Stimulated activated CD4-positive, alpha-beta T cell treated with anti-CD3 and anti-CD28 coated beads, Interleukin-12 subunit alpha, Interleukin-12 subunit beta, amount 100 ng/mL, for 24 hours (primary cell): ENCODE data around the gene ZNF76.
A peak's percentile ranks its signal among the peaks of the same experiment; 100 is the strongest.

ENCODE experiments used
- DNase-seq, 2 experiments: peaks; one replicate each; pipeline ENCODE4 v3.0.0-alpha.2; 2020; ENCODE audit warnings: low read depth in 2 of 2

ZNF76 gene

DNA sequence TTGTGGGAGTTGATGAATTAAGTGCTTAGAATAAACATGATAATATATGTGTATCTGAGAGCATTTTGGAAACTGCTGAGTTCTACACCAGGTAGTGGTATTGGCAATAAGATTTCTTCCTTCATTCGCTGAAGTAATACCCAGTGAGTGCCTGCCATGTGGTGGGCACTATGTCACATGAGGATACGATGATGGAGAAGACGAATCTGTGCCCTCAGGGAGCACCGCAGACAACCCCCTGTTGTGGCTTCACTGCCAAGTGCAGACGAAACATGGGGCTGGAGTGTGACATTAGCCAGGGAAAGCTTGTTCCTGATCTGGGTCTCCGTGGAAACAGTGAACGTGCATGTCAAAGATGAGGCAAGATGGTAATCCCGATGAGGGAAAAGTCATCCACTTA lies 7.9 kb downstream of the ZNF76 start:
- no peak for DNase-seq

- no peak for DNase-seq
Measured at GRCh38 chr6:35267897-35268296, 8.4 kb downstream of the ZNF76 start.

- no peak for DNase-seq
Measured at GRCh38 chr6:35272005-35272404, 12.5 kb downstream of the ZNF76 start.

GRCh38 chr6:35273822-35274559 lies 14.5 kb downstream of the ZNF76 start:
- DNase-seq, result no peak

- DNase-seq, result no peak
Measured at GRCh38 chr6:35275744-35276260, 16.3 kb downstream of the ZNF76 start.

DNA sequence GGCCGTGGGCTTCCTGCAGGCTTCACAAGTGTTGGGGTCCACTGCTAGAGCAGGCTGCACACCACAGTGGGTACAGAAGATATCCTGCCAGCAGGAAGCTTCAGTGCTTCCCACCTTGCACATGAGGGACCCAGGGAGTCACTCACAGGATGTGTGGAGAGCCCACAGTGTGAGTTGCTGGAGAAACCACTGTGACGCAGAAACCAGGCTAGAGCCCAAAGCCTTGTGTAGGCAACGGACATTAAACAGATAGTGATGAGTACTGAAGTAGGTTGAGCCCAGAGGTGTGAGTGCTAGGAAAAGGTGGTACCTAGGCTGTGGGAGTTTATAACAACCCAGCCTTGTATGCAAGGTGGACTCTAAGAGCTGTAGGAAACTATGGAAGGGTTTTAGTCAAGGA lies 19.2 kb downstream of the ZNF76 start:
- no peak for DNase-seq

- no peak for DNase-seq
Measured at GRCh38 chr6:35280903-35281302, 21.4 kb downstream of the ZNF76 start.

- DNase-seq, result no peak
Measured at GRCh38 chr6:35282472-35282871, 22.9 kb downstream of the ZNF76 start.

- DNase-seq, result no peak
Measured at GRCh38 chr6:35283361-35283760, 23.8 kb downstream of the ZNF76 start.

DNA sequence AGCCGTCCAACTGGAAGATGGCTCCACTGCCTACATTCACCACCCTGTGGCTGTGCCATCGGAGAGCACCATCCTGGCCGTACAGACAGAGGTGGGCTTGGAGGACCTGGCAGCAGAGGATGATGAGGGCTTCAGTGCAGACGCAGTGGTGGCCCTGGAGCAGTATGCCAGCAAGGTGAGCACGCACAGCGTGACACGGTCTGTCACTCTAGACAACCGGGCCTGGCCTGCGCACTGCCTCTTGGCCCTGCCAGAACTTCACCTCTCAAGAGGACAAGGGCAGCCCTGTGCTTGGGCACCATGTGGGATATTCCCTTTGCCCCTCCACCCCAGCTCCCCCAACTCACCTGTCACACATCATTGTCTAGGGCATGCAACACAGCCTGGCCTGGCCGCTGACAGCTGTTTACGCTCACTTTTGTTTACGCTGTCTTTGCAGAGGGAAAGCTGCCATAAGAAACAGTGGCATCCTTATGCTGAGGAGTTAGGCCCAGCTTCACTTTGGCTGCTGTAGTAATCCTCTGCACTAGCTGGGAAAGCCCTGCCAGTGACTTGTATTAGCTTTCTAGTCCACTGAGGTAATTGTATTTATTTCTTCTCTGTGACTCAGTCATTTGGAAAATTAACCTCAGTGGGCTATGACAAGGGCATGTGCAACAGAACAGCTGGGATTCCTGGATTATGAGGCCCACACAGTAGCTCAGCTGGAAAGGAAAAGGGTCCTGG lies 28.3 kb downstream of the ZNF76 start:
- no peak for DNase-seq

DNA sequence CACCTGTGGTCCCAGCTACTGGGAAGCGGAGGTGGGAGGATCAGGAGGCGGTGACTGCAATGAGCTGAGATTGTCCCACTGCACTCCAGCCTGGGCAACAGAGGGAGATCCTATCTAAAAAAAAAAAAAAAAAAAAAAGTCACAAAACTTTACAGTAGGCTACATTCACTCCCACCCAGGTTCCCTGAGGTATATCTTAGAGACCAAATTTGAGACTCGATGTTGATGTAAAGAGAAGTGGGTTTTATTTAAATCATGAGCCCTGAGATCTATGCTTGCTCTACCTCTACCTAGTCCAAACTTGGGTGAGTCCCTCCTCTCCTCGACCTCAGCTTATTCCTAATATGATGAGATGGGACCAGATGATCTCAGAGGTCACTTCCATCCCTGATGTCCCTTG lies 29.3 kb downstream of the ZNF76 start:
- no peak for DNase-seq

GRCh38 chr6:35291491-35291890 lies 32.0 kb downstream of the ZNF76 start:
- no peak for DNase-seq

DNA sequence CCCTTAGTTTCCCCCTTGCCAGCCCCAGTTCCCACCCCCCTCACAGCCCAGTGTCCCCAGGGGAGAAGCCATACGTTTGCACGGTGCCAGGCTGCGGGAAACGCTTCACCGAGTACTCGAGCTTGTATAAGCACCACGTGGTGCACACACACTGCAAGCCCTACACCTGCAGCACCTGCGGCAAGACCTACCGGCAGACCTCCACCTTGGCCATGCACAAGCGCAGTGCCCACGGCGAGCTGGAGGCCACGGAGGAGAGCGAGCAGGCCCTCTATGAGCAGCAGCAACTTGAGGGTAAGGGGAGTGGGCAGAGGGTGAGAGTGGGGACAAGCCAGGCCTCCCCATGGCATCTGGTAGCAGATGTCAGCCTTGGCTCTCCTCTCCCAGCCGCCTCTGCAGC lies 33.0 kb downstream of the ZNF76 start:
- no peak for DNase-seq

DNA sequence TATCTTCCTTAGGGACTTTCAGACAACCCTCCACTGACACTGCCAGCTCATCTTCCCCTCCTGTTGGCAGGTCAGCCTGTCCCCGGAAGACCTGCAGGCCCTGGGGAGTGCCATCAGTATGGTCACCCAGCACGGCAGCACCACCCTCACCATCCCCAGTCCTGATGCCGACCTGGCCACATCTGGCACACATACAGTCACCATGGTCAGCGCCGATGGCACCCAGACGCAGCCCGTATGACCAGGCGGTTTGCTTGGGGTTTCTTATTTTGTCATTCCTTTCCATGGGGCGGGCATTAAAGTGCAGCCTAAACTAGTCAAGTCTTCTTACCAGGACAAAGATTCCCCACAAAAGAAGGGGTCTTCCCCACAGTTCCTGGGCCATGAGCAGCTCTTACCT lies 34.1 kb downstream of the ZNF76 start:
- DNase-seq, result no peak

DNA sequence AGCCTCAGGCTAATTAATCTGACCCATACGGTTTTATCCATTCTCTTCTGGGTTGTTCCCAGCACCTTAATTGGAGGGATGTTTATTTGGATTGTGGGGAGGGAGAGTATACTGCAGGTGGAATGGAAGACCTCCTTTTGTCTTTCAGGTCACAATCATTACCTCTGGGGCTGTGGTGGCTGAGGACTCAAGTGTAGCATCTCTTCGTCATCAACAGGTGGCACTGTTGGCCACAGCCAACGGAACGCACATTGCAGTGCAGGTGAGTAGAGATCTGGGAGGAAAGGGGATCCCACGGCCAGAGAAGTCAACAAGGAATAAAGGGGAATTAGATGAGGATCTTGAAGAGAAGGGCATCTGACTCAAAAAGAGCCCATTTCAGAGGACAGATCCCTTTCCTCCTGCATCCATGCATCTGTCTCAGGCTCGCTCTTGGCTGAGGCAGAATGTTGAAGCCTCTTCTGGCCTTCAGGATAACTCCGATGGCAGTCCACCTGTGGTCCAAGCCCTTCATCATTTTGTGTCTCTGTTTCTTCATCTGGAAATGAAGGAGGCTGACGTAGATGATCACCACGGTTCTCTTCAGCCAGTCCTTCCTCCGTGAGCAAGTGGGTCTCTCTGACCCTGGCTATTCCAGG lies 34.9 kb downstream of the ZNF76 start:
- DNase-seq, result no peak

DNA sequence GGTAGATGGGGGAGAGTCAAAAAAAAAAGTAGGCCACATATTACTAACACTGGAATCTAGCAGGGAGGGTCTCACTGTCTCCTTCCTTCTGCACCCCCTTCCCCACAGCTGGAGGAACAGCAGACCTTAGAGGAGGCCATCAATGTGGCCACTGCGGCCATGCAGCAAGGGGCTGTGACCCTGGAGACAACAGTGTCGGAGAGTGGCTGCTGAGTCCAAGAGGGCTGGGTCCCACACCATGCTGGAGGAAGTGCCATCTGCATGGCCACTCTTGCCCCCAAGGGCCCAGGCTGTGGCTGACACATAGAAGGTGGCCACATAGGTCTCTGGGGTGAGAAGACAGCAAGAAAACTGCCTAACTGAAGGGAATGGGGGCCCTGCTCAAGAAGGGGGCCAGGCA lies 35.5 kb downstream of the ZNF76 start:
- DNase-seq, result no peak

GRCh38 chr6:35295521-35296315 lies 36.2 kb downstream of the ZNF76 start:
- DNase-seq, result no peak

DNA sequence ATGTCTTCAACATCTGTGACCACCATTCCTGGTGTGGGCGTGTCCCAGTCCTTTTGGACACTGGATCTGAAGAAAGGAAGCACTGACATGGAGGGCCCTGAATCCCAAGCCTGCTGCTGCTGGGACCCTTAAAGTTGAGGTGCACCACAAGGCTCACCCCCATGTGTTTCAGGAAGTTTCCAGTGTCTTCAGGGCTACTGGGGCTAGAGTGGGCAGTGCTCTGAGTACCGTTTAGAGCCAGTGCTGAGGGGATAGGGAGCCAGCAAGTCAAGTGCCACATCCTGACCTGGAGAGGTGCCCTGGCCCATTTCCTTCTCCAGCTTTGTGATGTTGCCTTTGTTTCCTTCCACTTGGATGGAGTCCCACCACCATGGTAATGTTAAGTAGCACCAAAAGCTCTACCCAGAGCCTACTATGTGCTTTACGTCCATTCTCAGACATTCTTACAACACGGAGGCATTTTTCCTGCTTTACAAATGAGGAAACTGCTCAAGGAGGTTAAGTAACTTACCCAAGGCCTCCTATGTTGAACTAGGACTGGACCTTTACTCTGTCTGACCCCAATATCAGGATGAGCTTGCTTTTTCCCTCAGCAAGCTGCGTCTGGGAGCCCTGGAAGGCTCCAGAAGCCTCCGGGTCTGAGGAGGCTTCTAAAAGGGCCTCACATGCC lies 37.5 kb downstream of the ZNF76 start:
- DNase-seq, result no peak

DNA sequence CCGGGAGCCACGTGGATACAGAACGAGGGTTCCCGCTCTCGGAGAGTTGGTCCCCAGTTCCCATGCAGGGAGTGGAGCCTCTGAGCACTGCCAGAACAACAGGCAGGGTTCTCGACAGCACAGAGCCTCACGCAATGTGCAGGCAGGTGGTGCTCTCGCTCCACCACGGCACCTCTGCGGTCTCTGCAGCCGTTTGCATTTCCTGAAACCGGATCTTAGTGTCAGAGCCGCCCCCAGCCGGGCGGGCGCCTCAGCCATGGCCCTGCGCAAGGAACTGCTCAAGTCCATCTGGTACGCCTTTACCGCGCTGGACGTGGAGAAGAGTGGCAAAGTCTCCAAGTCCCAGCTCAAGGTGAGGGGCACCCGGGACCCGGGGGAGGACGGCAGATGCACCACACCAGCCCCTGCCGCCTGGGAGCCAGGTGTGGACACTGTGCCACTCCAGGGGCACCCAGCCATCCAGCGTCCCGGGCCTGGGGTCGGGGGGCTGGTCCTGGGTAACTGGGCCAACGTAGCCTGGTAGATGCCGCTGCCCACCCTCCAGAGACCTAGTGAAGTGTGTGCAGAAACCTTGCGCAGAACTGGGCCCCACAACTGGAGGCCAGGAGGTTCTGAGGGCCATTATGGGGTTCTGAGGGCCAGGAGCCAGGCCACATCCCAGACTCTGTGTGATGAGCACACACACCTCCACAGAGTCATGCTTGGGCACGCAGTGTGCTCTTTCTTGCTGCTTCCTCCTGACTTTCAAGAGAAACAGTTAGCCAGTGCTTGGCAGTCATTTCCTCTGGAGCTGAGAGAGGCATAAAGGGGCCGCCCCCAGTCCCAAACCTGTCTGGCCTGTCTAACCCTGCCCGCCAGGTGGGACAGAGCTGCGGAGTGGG lies 38.3 kb downstream of the ZNF76 start, which contains the start of gene DEF6:
DEF6 (plus strand) TSS at position 218 of the 881 bp plus-strand sequence; CDS start at position 257, 39 bp downstream.
- DNase-seq, result peak; percentile 75 to 83

GRCh38 chr6:35298625-35299140 lies 39.1 kb downstream of the ZNF76 start:
- DNase-seq, result no peak
